GM12891 (cell line): ENCODE data around the gene S100A3.
A peak's percentile ranks its signal among the peaks of the same experiment; 100 is the strongest.

Experiments used
- DNase-seq: peaks from one replicate; pipeline ENCODE4 v3.0.0; 2011; ENCODE audit warnings: low spot score; ENCODE audit not compliant: insufficient read length
- FAIRE-seq: peaks from 2 replicates; lab custom pipeline; 2011; peaks lifted over from hg19 to GRCh38; lab: Jason Lieb, UNC
- PAX5 ChIP-seq: IDR thresholded peaks from 2 replicates; pipeline ENCODE4 v1.6.1; 2011; ENCODE audit warnings: low read length, moderate library complexity, mild to moderate bottlenecking; ENCODE audit not compliant: insufficient read depth, severe bottlenecking
- POLR2A ChIP-seq: IDR thresholded peaks from 2 replicates; pipeline ENCODE4 v1.6.1; 2011; ENCODE audit warnings: low read depth, low read length, control low read depth
- POLR2AphosphoS5 ChIP-seq: IDR thresholded peaks from 2 replicates; pipeline ENCODE4 v1.6.1; 2011; ENCODE audit warnings: low read depth, low read length, control low read depth
- POU2F2 ChIP-seq: IDR thresholded peaks from 2 replicates; pipeline ENCODE4 v1.6.1; 2011; ENCODE audit warnings: low read depth, mild to moderate bottlenecking, control low read depth, low read length, moderate library complexity
- SPI1 ChIP-seq: IDR thresholded peaks from 2 replicates; pipeline ENCODE4 v1.6.1; 2011; ENCODE audit warnings: low read depth, low read length, control low read depth
- TAF1 ChIP-seq: IDR thresholded peaks from 2 replicates; pipeline ENCODE4 v1.6.1; 2011; ENCODE audit warnings: low read depth, low read length, control low read depth

Gene S100A3

GRCh38 chr1:153509729-153510354 is 39.2 kb downstream of the S100A3 start:
- FAIRE-seq = peak; percentile 41
- no peak for TF ChIP-seq POU2F2
- TF ChIP-seq PAX5 = no peak
- TF ChIP-seq TAF1 = no peak
- TF ChIP-seq SPI1 = no peak
- TF ChIP-seq POLR2A = no peak
- no peak for TF ChIP-seq POLR2AphosphoS5
- no peak for DNase-seq

- DNase-seq (no peak), FAIRE-seq (no peak)
- TF ChIP-seq PAX5 = no peak
- no peak for TF ChIP-seq POLR2A
- no peak for TF ChIP-seq TAF1
- no peak for TF ChIP-seq POU2F2
- TF ChIP-seq POLR2AphosphoS5 = no peak
- TF ChIP-seq SPI1 = no peak
Observed at GRCh38 chr1:153509036-153509435, 40.0 kb downstream of the S100A3 start.

- DNase-seq = no peak
- FAIRE-seq = no peak
- no peak for TF ChIP-seq POLR2A
- no peak for TF ChIP-seq POU2F2
- no peak for TF ChIP-seq SPI1
- no peak for TF ChIP-seq TAF1
- no peak for TF ChIP-seq POLR2AphosphoS5
- TF ChIP-seq PAX5 = no peak
Observed at GRCh38 chr1:153507926-153508583, 41.0 kb downstream of the S100A3 start.

DNA sequence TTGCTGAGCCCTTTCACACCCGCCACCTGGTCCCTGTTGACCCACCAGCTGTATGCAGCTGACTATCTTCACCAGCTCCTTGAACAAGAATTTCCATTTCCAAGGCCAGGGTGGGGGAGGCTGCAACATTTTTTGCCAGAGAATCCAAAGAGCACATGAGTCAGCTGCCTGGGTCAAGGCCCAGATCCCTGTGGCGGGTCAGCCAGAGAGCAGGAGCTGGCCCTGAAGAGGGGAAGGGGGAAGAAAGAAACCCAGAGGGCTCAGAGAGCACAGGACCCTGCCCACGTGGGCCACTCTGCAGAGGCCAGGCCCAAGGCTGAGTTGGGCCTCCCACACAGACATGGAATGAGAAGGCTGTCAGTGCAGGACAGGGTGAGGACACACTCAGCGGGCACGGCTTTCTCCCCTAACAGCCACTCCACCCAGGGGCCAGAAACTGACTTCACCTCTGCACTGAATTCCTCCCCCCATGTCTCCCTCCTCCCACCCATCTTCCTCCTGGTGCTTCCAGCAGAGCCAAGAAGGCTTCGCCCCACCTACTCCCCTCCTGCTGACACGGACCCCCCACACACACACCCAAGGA is 42.1 kb downstream of the S100A3 start:
- TF ChIP-seq POLR2AphosphoS5 (no peak), POLR2A (no peak)
- DNase-seq (no peak), FAIRE-seq (no peak)

- no peak for DNase-seq
- no peak for FAIRE-seq
- TF ChIP-seq POU2F2 (no peak), PAX5 (no peak), POLR2A (no peak), POLR2AphosphoS5 (no peak), TAF1 (no peak), SPI1 (no peak)
Observed at GRCh38 chr1:153506386-153506785, 42.7 kb downstream of the S100A3 start.

DNA sequence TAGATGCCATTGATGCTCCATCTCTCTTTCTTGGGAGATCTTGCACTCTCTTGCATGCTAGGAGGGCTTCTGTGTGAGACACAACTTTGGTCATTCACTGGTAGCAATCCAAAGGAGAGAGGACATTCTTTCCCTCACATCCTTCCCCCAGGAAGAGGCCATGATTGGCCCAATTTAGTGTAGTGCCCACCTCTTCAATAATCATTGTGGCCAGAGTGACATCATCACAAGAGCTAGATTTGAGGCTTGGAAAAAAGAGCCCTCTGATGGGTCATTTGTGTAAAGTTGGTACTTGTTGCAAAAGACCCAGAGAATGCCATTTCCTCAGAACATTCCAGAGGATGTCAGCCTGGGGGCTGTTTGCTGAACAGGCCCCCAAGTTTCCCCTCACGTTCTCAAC is 43.5 kb downstream of the S100A3 start:
- no peak for FAIRE-seq
- TF ChIP-seq POLR2A = no peak
- TF ChIP-seq POU2F2 = no peak
- TF ChIP-seq SPI1 = no peak
- no peak for TF ChIP-seq PAX5
- TF ChIP-seq POLR2AphosphoS5 = no peak
- TF ChIP-seq TAF1 = no peak
- no peak for DNase-seq

GRCh38 chr1:153503766-153504165 is 45.3 kb downstream of the S100A3 start:
- DNase-seq (no peak), FAIRE-seq (no peak)
- TF ChIP-seq SPI1 = no peak
- TF ChIP-seq POLR2A = no peak
- no peak for TF ChIP-seq PAX5
- TF ChIP-seq POLR2AphosphoS5 = no peak
- TF ChIP-seq POU2F2 = no peak
- no peak for TF ChIP-seq TAF1

- FAIRE-seq = no peak
- DNase-seq = no peak
- TF ChIP-seq POU2F2 (no peak), PAX5 (no peak), POLR2A (no peak), POLR2AphosphoS5 (no peak), TAF1 (no peak), SPI1 (no peak)
Observed at GRCh38 chr1:153498746-153499145, 50.3 kb downstream of the S100A3 start.
